A549 (cell line): ENCODE results near the gene ARPC5L.

Experiments used
- EP300 ChIP-seq, 2 experiments: fragments of >200 bp; sonication (Bioruptor Twin); formaldehyde crosslinking; IDR thresholded peaks; 2 replicates in 1 of 2; 3 replicates in 1 of 2; pipeline ENCODE4 v1.6.1; 2016 to 2017
- JUNB ChIP-seq: fragments of >200 bp; sonication (Bioruptor Twin); formaldehyde crosslinking; IDR thresholded peaks from 2 replicates; pipeline ENCODE4 v1.6.1; 2016
- MAZ ChIP-seq: fragments of 150-350 bp; IDR thresholded peaks from 2 replicates; pipeline ENCODE4 v1.6.1; 2014; ENCODE audit warnings: antibody characterized with exemption, low read depth, low read length, borderline replicate concordance
- MYC ChIP-seq: IDR thresholded peaks from 2 replicates; pipeline ENCODE4 v1.6.1; 2012; ENCODE audit warnings: mild to moderate bottlenecking, inconsistent platforms, low read length, improper control_type of control experiment, borderline replicate concordance
- POLR2AphosphoS2 ChIP-seq: conservative IDR thresholded peaks from 2 replicates; pipeline ENCODE4 v1.6.1; 2012; ENCODE audit warnings: low read length, improper control_type of control experiment, inconsistent platforms
- RARB ChIP-seq: fragments of 250-450 bp; sonication (Bioruptor Pico); IDR thresholded peaks from 2 replicates; pipeline ENCODE4 v1.8.0; 2021; ENCODE audit warnings: mild to moderate bottlenecking, moderate library complexity
- TF ChIP-seq, protein P1 (sequence below): fragments of >200 bp; sonication (Bioruptor Twin); formaldehyde crosslinking; IDR thresholded peaks from 3 replicates; pipeline ENCODE4 v1.5.1; 2016
- TF ChIP-seq, protein P2 (sequence below): IDR thresholded peaks from 2 replicates; pipeline ENCODE4 v1.6.1; 2012
- TF ChIP-seq, protein P3 (sequence below): fragments of 250-450 bp; sonication (Bioruptor Pico); IDR thresholded peaks from 2 replicates; pipeline ENCODE4 v1.5.0; 2021; ENCODE audit warnings: mild to moderate bottlenecking, moderate library complexity, borderline replicate concordance
- TF ChIP-seq, protein P4 (sequence below): fragments of >200 bp; sonication (Bioruptor Twin); formaldehyde crosslinking; IDR thresholded peaks from 2 replicates; pipeline ENCODE4 v1.6.1; 2016
- TF ChIP-seq, protein P5 (sequence below): fragments of 150-350 bp; IDR thresholded peaks from 2 replicates; pipeline ENCODE4 v1.6.1; 2014; ENCODE audit warnings: low read depth, mild to moderate bottlenecking, low read length

DNA sequence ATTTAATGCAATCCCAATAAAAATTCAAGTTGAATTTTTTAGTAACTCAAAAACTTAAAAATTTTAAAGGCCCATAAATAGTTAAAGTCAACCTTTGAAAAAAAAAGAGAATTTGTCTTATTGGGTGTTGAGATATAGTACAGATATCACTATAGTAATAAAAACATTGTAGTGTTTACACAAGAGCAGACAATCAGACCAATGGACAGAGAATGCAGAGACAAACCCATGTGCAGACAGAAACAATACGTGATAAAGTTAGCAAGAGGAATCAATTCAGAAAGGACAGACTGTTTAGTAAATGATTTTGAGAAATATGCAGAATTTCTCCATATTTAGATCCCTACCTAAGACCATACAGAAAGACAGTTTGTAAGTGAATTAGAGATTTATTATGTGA, 45.0 kb downstream of the ARPC5L start:
- TF ChIP-seq, protein P1, sequence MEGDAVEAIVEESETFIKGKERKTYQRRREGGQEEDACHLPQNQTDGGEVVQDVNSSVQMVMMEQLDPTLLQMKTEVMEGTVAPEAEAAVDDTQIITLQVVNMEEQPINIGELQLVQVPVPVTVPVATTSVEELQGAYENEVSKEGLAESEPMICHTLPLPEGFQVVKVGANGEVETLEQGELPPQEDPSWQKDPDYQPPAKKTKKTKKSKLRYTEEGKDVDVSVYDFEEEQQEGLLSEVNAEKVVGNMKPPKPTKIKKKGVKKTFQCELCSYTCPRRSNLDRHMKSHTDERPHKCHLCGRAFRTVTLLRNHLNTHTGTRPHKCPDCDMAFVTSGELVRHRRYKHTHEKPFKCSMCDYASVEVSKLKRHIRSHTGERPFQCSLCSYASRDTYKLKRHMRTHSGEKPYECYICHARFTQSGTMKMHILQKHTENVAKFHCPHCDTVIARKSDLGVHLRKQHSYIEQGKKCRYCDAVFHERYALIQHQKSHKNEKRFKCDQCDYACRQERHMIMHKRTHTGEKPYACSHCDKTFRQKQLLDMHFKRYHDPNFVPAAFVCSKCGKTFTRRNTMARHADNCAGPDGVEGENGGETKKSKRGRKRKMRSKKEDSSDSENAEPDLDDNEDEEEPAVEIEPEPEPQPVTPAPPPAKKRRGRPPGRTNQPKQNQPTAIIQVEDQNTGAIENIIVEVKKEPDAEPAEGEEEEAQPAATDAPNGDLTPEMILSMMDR = no peak
- TF ChIP-seq RARB (CRISPR knock-in tag) (no peak), JUNB (no peak), MAZ (no peak), POLR2AphosphoS2 (no peak), MYC (no peak), EP300 (IDR thresholded peaks at IDR 0.05) (no peak)
- TF ChIP-seq, protein P2, sequence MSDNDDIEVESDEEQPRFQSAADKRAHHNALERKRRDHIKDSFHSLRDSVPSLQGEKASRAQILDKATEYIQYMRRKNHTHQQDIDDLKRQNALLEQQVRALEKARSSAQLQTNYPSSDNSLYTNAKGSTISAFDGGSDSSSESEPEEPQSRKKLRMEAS = no peak
- TF ChIP-seq, protein P3, sequence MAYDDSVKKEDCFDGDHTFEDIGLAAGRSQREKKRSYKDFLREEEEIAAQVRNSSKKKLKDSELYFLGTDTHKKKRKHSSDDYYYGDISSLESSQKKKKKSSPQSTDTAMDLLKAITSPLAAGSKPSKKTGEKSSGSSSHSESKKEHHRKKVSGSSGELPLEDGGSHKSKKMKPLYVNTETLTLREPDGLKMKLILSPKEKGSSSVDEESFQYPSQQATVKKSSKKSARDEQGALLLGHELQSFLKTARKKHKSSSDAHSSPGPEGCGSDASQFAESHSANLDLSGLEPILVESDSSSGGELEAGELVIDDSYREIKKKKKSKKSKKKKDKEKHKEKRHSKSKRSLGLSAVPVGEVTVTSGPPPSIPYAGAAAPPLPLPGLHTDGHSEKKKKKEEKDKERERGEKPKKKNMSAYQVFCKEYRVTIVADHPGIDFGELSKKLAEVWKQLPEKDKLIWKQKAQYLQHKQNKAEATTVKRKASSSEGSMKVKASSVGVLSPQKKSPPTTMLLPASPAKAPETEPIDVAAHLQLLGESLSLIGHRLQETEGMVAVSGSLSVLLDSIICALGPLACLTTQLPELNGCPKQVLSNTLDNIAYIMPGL (CRISPR knock-in tag) = no peak
- TF ChIP-seq, protein P4, sequence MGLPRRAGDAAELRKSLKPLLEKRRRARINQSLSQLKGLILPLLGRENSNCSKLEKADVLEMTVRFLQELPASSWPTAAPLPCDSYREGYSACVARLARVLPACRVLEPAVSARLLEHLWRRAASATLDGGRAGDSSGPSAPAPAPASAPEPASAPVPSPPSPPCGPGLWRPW = no peak
- TF ChIP-seq, protein P5, sequence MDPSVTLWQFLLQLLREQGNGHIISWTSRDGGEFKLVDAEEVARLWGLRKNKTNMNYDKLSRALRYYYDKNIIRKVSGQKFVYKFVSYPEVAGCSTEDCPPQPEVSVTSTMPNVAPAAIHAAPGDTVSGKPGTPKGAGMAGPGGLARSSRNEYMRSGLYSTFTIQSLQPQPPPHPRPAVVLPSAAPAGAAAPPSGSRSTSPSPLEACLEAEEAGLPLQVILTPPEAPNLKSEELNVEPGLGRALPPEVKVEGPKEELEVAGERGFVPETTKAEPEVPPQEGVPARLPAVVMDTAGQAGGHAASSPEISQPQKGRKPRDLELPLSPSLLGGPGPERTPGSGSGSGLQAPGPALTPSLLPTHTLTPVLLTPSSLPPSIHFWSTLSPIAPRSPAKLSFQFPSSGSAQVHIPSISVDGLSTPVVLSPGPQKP = no peak
